ENCODE measurements around the gene LRRC18. TPM values are rescaled to one million over a fixed set of nuclear protein-coding genes. Genes with fewer than 3 reads are reported as not detected.

Gene LRRC18
- total RNA-seq (2021) (not detected in 2 replicates), Bru-seq, nascent RNA (not detected), BruChase-seq, experiment 1, labeled RNA remaining after a 2-hour chase (not detected), BruChase-seq, experiment 2, labeled RNA remaining after a 6-hour chase (not detected)
- long read RNA-seq: 0 reads

DNA sequence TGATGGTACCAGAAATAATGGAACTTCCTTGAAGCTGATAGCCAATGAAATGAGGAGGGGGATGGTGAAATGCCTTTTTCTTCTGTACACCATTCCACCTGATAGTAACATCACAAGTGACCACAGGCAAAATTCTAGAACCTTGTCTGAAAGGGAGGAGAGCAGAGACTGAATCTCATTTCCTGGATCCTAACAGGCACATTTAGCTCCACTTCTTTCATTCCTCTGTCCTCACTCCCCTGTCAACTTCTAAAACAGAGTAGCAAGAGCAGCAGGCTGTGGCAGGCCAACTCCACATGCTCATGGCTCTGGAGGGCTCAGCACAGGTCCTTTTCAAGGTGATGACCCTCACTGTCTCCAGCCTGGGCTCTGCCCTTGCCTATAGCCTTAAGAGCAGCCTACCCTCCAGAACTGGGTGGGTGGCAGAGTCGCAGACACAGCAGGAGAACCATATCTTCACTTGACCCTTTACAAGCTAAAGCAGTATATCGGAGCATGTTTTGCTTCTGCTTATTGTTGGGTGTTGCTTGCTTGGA is at the start of gene LRRC18:
Gene LRRC18, minus strand, starts transcription at position 51 of the 536 bp plus-strand sequence. CDS start 25,685 bp downstream, outside the sequence.
- BruUV-seq (replicated peaks): no TSS peak
- H2AFZ ChIP-seq: no peak within 1 kb of the TSS
- intact Hi-C loops (cut with micrococcal nuclease; ENCODE audit: unreplicated experiment): no loop called here
- no peak within 1 kb of the TSS for H3K4me3 ChIP-seq
- ChIA-PET CTCF (no interaction called here), POLR2A (ENCODE audit: unreplicated experiment) (no interaction called here)
- peaks cover 68% of the 10 kb centered on the region for H3K27me3 ChIP-seq (ENCODE audit: insufficient read depth, low read depth)
- H3K4me2 ChIP-seq: no peak within 1 kb of the TSS
- no peak for TF ChIP-seq EZH2 (IDR thresholded peaks at IDR 0.05; ENCODE audit: low read depth)
- TF ChIP-seq, protein P1, sequence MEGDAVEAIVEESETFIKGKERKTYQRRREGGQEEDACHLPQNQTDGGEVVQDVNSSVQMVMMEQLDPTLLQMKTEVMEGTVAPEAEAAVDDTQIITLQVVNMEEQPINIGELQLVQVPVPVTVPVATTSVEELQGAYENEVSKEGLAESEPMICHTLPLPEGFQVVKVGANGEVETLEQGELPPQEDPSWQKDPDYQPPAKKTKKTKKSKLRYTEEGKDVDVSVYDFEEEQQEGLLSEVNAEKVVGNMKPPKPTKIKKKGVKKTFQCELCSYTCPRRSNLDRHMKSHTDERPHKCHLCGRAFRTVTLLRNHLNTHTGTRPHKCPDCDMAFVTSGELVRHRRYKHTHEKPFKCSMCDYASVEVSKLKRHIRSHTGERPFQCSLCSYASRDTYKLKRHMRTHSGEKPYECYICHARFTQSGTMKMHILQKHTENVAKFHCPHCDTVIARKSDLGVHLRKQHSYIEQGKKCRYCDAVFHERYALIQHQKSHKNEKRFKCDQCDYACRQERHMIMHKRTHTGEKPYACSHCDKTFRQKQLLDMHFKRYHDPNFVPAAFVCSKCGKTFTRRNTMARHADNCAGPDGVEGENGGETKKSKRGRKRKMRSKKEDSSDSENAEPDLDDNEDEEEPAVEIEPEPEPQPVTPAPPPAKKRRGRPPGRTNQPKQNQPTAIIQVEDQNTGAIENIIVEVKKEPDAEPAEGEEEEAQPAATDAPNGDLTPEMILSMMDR (conservative IDR thresholded peaks at IDR 0.05): no peak
- H3K4me1 ChIP-seq (replicated peaks; ENCODE audit: insufficient read depth): no peaks in the 10 kb centered on the region
- no peaks in the 10 kb centered on the region for H3F3A ChIP-seq (ENCODE audit: insufficient read depth, low read depth)
- no peak for DNase-seq
- H3K9me2 ChIP-seq (ENCODE audit: insufficient read depth): no peaks in the 10 kb centered on the region
- no peaks in the 10 kb centered on the region for H4K20me1 ChIP-seq (ENCODE audit: insufficient read depth)
- no peaks in the 10 kb centered on the region for H3K36me3 ChIP-seq (ENCODE audit: low read depth)
- no peaks in the 10 kb centered on the region for H3K79me2 ChIP-seq (ENCODE audit: low read depth)
- H3K9me3 ChIP-seq (ENCODE audit: insufficient read depth, low read depth): no peaks in the 10 kb centered on the region
- H3K27ac ChIP-seq: no peak within 1 kb of the TSS

DNA sequence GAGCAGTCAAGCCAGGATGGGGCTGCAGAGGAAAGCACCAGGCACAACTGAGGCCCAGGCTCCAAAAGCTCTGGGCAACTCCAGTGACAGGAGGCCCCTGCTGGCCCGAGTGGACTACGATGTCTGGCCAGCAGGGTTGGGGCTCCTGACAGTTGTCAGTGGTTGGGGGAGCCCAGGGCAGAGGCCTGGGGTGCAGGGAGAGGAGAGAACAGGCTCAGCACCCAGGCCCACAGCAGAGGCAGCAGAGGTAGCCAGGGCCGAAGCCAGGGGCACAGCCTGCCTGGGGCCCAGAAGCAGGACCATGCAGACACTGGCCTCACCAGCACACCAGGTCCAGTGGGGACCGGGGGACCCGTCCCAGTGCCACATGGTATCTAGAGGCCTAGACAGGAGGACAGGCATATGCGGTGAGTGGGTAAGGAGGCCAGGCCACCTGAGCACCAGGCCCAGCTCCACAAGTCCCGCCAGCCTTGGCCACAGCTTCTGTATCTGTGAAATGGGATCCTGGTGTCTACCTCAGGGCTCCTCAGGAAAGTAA is 46.0 kb upstream of the LRRC18 start:
- Histone ChIP-seq H3K9me2 (ENCODE audit: insufficient read depth) (no peaks in the 10 kb centered on the region), H3K27ac (no peak overlapping the region), H4K20me1 (ENCODE audit: insufficient read depth) (no peaks in the 10 kb centered on the region), H3K4me2 (no peak overlapping the region), H3K27me3 (ENCODE audit: insufficient read depth, low read depth) (peaks cover 11% of the 10 kb centered on the region; the same call in 1 of the 2 replicates), H3K9me3 (ENCODE audit: insufficient read depth, low read depth) (no peaks in the 10 kb centered on the region), H3F3A (ENCODE audit: insufficient read depth, low read depth) (no peaks in the 10 kb centered on the region), H2AFZ (no peak overlapping the region), H3K36me3 (ENCODE audit: low read depth) (no peaks in the 10 kb centered on the region), H3K79me2 (ENCODE audit: low read depth) (no peaks in the 10 kb centered on the region), H3K4me3 (no peak overlapping the region), H3K4me1 (replicated peaks; ENCODE audit: insufficient read depth) (no peaks in the 10 kb centered on the region)
- no peak for TF ChIP-seq EZH2 (IDR thresholded peaks at IDR 0.05; ENCODE audit: low read depth)
- TF ChIP-seq, protein P1 (conservative IDR thresholded peaks at IDR 0.05): no peak
- ChIA-PET POLR2A (ENCODE audit: unreplicated experiment) (no interaction called here), CTCF (no interaction called here)
- intact Hi-C loops (cut with micrococcal nuclease; ENCODE audit: unreplicated experiment): loop anchor here (10.0 kb wide), 1 partner anchor 419 kb away; no protein-coding TSS in a partner anchor
- BruUV-seq (replicated peaks): no TSS peak
- DNase-seq: no peak

DNA sequence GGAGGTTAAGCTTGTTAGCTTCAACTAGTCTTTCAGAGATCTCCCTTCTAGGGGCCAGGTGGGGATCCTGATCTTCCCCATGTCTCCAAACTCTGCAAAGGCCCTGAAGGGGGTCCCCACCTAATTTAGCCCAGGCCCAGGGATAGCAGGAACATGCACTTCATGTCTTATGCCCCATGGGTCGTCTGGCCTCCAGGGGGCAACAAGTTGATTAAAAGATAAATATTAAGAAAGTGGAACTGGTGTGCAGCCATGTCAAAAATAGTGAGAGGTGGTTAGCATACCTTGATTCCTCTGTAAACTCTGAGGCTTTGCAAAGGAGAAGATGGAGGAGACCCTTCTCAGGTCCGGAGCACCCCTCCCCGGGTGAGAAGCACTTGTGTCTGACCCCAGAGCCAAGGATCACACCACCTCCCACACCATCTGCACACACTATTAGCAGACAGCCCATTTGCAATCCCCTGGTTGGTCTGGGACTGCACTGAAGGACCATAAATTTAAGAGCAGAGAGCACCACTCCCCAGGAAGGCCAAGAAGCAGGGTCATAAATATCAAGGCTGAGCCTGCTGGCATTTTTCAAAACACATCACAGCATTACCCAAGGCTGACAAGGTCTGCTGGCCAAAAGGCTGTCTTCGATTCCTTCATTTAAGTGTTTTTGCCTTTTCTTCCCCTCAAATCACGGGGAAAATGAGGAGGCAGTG is 44.2 kb upstream of the LRRC18 start:
- DNase-seq: no peak
- no peaks in the 10 kb centered on the region for H3K79me2 ChIP-seq (ENCODE audit: low read depth)
- TF ChIP-seq, protein P1 (conservative IDR thresholded peaks at IDR 0.05): no peak
- TF ChIP-seq EZH2 (IDR thresholded peaks at IDR 0.05; ENCODE audit: low read depth): no peak
- H3K4me3 ChIP-seq: no peak overlapping the region
- no peaks in the 10 kb centered on the region for H3K9me3 ChIP-seq (ENCODE audit: insufficient read depth, low read depth)
- H3K4me2 ChIP-seq: no peak overlapping the region
- no peaks in the 10 kb centered on the region for H3K9me2 ChIP-seq (ENCODE audit: insufficient read depth)
- peaks cover 11% of the 10 kb centered on the region; the same call in 1 of the 2 replicates for H3K27me3 ChIP-seq (ENCODE audit: insufficient read depth, low read depth)
- no peaks in the 10 kb centered on the region for H3K36me3 ChIP-seq (ENCODE audit: low read depth)
- H2AFZ ChIP-seq: no peak overlapping the region
- no peaks in the 10 kb centered on the region for H4K20me1 ChIP-seq (ENCODE audit: insufficient read depth)
- BruUV-seq (replicated peaks): no TSS peak
- CTCF ChIA-PET: no interaction called here
- no peaks in the 10 kb centered on the region for H3K4me1 ChIP-seq (replicated peaks; ENCODE audit: insufficient read depth)
- no peak overlapping the region for H3K27ac ChIP-seq
- no peaks in the 10 kb centered on the region for H3F3A ChIP-seq (ENCODE audit: insufficient read depth, low read depth)
- POLR2A ChIA-PET (ENCODE audit: unreplicated experiment): no interaction called here
- intact Hi-C loops (cut with micrococcal nuclease; ENCODE audit: unreplicated experiment): loop anchor here (10.0 kb wide), 1 partner anchor 421 kb away; no protein-coding TSS in a partner anchor
